Endothelial cell of umbilical vein (primary cell): ENCODE data around the gene GIGYF2. TPM values are rescaled to one million over a fixed set of nuclear protein-coding genes. Genes with fewer than 3 reads are reported as not detected.
A peak's percentile ranks its signal among the peaks of the same experiment; 100 is the strongest.

Experiments
- BruUV-seq: library from RNA; stranded (reverse); fragments of 400-500 nt; replicated peaks from 2 replicates; lab custom pipeline; 2021; lab: Mats Ljungman, UMichigan
- CTCF ChIA-PET: fragments of 300-600, 350-600 bp; sonication (Branson Sonifier 250); formaldehyde crosslinking; loops from one replicate; lab custom pipeline; 2021; ENCODE audit warnings: antibody characterized with exemption, inconsistent platforms; lab: Charles Lee
- POLR2A ChIA-PET: fragments of 300-600, 350-600 bp; sonication (Branson Sonifier 250); formaldehyde crosslinking; loops from one replicate; lab custom pipeline; 2021; ENCODE audit warnings: antibody characterized with exemption, inconsistent platforms; lab: Charles Lee
- DNase-seq: peaks from one replicate; pipeline ENCODE4 v3.0.0-alpha.2; 2011; ENCODE audit warnings: low read depth, low spot score
- FAIRE-seq: peaks from 2 replicates; lab custom pipeline; 2011; peaks lifted over from hg19 to GRCh38; lab: Jason Lieb, UNC
- H2AFZ ChIP-seq: 2 replicates; pipeline ENCODE4 v1.6.0; 2012; ENCODE audit warnings: low read depth, low read length, control low read depth, inconsistent platforms
- H3K27ac ChIP-seq: 2 replicates; pipeline ENCODE4 v1.5.1; 2011; ENCODE audit warnings: low read depth, mild to moderate bottlenecking, control low read depth, low read length, moderate library complexity; ENCODE audit not compliant: insufficient read depth
- H3K27me3 ChIP-seq, 2 experiments: 2 replicates each; pipeline versions ENCODE4 v1.6.0 to v1.6.1; 2011; ENCODE audit warnings: low read length in 2 of 2, mixed read lengths in 1 of 2; ENCODE audit not compliant: control insufficient read depth in 2 of 2, insufficient read depth in 2 of 2
- H3K36me3 ChIP-seq, 2 experiments: 2 replicates in 1 of 2; 3 replicates in 1 of 2; pipeline ENCODE4 v1.5.1; 2011; ENCODE audit warnings: low read length in 2 of 2, mild to moderate bottlenecking in 1 of 2, moderate library complexity in 1 of 2; ENCODE audit not compliant: control insufficient read depth in 2 of 2, insufficient read depth in 2 of 2; ENCODE audit errors: extremely low read depth in 1 of 2
- H3K4me1 ChIP-seq: 3 replicates; pipeline ENCODE4 v1.5.1; 2011; ENCODE audit warnings: mild to moderate bottlenecking, low read length; ENCODE audit not compliant: control insufficient read depth, insufficient read depth; ENCODE audit errors: extremely low read depth
- H3K4me2 ChIP-seq: 2 replicates; pipeline ENCODE4 v1.6.1; 2011; ENCODE audit warnings: low read length, control low read depth, mixed read lengths; ENCODE audit not compliant: insufficient read depth
- H3K4me3 ChIP-seq, 3 experiments: fragments of 200-600 bp in 1 of 3; sonication (generic), shearing (Covaris generic) in 1 of 3; replicated peaks in 1 of 3; 2 replicates each; pipeline ENCODE4 v1.5.1; 2011 to 2016; ENCODE audit warnings: control low read depth in 3 of 3, low read length in 3 of 3, mild to moderate bottlenecking in 2 of 3, inconsistent platforms in 1 of 3, low read depth in 1 of 3, moderate library complexity in 1 of 3; ENCODE audit not compliant: insufficient read depth in 1 of 3
- H3K79me2 ChIP-seq: 2 replicates; pipeline ENCODE4 v1.6.0; 2012; ENCODE audit warnings: low read length, inconsistent platforms; ENCODE audit not compliant: control insufficient read depth, insufficient read depth
- H3K9ac ChIP-seq: replicated peaks from 2 replicates; pipeline ENCODE3; 2011; ENCODE audit warnings: low read length, control low read depth; ENCODE audit not compliant: insufficient read depth; ENCODE audit errors: extremely low read depth
- H3K9me1 ChIP-seq: replicated peaks from 3 replicates; pipeline ENCODE4 v1.6.0; 2011; ENCODE audit warnings: mild to moderate bottlenecking, low read length; ENCODE audit not compliant: control insufficient read depth, insufficient read depth; ENCODE audit errors: extremely low read depth
- H3K9me3 ChIP-seq: replicated peaks from 2 replicates; pipeline ENCODE4 v1.5.1; 2012; ENCODE audit warnings: low read length, inconsistent platforms; ENCODE audit not compliant: control insufficient read depth, insufficient read depth
- H4K20me1 ChIP-seq: replicated peaks from 2 replicates; pipeline ENCODE3; 2011; ENCODE audit warnings: mild to moderate bottlenecking, low read length; ENCODE audit not compliant: control insufficient read depth, insufficient read depth; ENCODE audit errors: extremely low read depth
- EZH2 ChIP-seq: IDR thresholded peaks from 2 replicates; pipeline ENCODE4 v1.6.1; 2012; ENCODE audit warnings: borderline replicate concordance, low read depth, mild to moderate bottlenecking, moderate library complexity, low read length, inconsistent platforms; ENCODE audit not compliant: severe bottlenecking
- FOS ChIP-seq: IDR thresholded peaks from 2 replicates; pipeline ENCODE4 v1.6.1; 2011; ENCODE audit warnings: mild to moderate bottlenecking, low read length, moderate library complexity, borderline replicate concordance; ENCODE audit not compliant: insufficient read depth
- GATA2 ChIP-seq: IDR thresholded peaks from 2 replicates; pipeline ENCODE4 v1.7.0; 2011; ENCODE audit warnings: low read depth, mild to moderate bottlenecking, moderate library complexity, mixed read lengths, low read length; ENCODE audit not compliant: insufficient read length, insufficient read depth
- JUN ChIP-seq: IDR thresholded peaks from 2 replicates; pipeline ENCODE4 v1.6.1; 2011; ENCODE audit warnings: borderline replicate concordance, low read depth; ENCODE audit not compliant: insufficient read length, insufficient read depth
- POLR2A ChIP-seq: IDR thresholded peaks from 2 replicates; pipeline ENCODE4 v1.6.1; 2012; ENCODE audit warnings: low read depth, mild to moderate bottlenecking, control low read depth, low read length
- POLR2AphosphoS5 ChIP-seq: IDR thresholded peaks from 2 replicates; pipeline ENCODE4 v1.6.1; 2012; ENCODE audit warnings: low read depth, mild to moderate bottlenecking, control low read depth, low read length, moderate library complexity; ENCODE audit not compliant: insufficient read depth
- dilution Hi-C: fragments of 300-500 bp; cut with MboI; formaldehyde crosslinking; loops from one replicate; pipeline ENCODE4 v1.15.0; 2019; ENCODE audit warnings: low sequenced_read_pairs; ENCODE audit not compliant: extremely low pct_ligation_motif_present
- intact Hi-C: fragments of 100-400 bp; cut with micrococcal nuclease; formaldehyde crosslinking; loops from one replicate; pipeline ENCODE4 v1.10.0; 2022
- polyA plus RNA-seq, 4 experiments: library from polyadenylated mRNA; depleted of rRNA in 3 of 4; stranded (reverse) in 3 of 4; unstranded in 1 of 4; fragments of >200 nt; gene quantifications; 2 replicates each; pipeline versions ENCODE4 v1.2.1 to v1.2.3, GENCODE V29; 2011 to 2012; ENCODE audit warnings: missing spikeins in 1 of 4
- total RNA-seq: library from RNA; stranded (reverse); gene quantifications from 2 replicates; pipeline ENCODE4 v1.2.3, GENCODE V29; 2021
- TF ChIP-seq, protein P1 (sequence below): IDR thresholded peaks from 2 replicates; pipeline ENCODE4 v1.6.1; 2011; ENCODE audit not compliant: insufficient read depth, insufficient read length
- TF ChIP-seq, protein P2 (sequence below), 2 donors: IDR thresholded peaks; 1 replicate in 1 of 2; 2 replicates in 1 of 2; pipeline ENCODE4 v1.5.1; 2011; ENCODE audit warnings: low read length in 2 of 2, mild to moderate bottlenecking in 2 of 2, moderate library complexity in 2 of 2, control low read depth in 1 of 2, inconsistent platforms in 1 of 2, low read depth in 1 of 2; ENCODE audit not compliant: insufficient read depth in 1 of 2; ENCODE audit errors: extremely low read depth in 1 of 2

GIGYF2 gene
- total and polyA plus RNA-seq, 2 donors (not counting 3 experiments of a cell fraction or from before 2014, with no cell fraction given), result 22.9 to 56.4 TPM

DNA sequence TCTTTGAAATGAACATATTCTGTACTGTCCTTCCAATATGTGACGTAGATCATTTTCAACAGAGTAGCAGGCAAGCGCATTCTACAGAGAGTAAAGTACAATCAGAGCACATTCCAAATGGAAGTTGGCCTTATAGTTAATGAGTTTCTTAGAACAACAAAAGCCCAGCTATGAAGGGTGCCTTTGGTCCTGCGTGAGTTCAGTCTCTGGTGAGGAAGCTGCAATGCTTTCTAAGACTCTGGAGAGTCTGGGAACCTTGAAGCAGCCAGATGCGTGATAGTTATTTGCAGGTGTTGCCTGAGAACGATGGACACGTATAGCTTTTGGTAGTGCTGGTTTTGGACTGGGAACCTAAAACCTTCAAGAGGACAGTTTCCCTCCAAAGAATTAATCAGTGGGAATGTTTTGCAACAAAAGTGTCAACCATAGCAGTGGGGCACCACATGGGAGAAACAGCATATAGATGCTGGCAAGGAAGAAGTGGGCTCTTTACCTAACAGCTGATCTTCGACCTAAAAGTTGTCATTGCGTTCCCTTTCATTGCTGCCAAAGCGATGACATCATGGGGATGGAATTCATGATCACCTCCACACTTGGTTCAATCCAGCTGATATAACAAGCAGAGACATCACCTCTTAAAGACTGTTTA is 163.6 kb downstream of the GIGYF2 start:
- no TSS peak for BruUV-seq
- Histone ChIP-seq H3K9me3 (no peaks in the 10 kb centered on the region), H4K20me1 (no peaks in the 10 kb centered on the region), H3K9ac (no peak overlapping the region), H3K4me2 (no peak overlapping the region), H3K27me3 (no peaks in the 10 kb centered on the region), H3K9me1 (no peaks in the 10 kb centered on the region), H3K4me3 (no peak overlapping the region), H3K36me3 (peaks cover 3 to 20% of the 10 kb centered on the region in 2 experiments), H3K4me1 (no peaks in the 10 kb centered on the region), H3K27ac (no peak overlapping the region), H2AFZ (no peak overlapping the region), H3K79me2 (no peaks in the 10 kb centered on the region)
- CTCF ChIA-PET, result interaction anchor here (2.2 kb wide), 1 partner anchor 168 kb away, joined by 11 read pairs; no protein-coding TSS in a partner anchor
- DNase-seq, result no peak
- FAIRE-seq, result peak; percentile 31
- dilution Hi-C loops, result no loop called here
- TF ChIP-seq JUN (peak; percentile 12), EZH2 (no peak), POLR2A (no peak)
- TF ChIP-seq, protein P1, sequence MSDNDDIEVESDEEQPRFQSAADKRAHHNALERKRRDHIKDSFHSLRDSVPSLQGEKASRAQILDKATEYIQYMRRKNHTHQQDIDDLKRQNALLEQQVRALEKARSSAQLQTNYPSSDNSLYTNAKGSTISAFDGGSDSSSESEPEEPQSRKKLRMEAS, result no peak
- intact Hi-C loops, result no loop called here
- POLR2A ChIA-PET, result no interaction called here

DNA sequence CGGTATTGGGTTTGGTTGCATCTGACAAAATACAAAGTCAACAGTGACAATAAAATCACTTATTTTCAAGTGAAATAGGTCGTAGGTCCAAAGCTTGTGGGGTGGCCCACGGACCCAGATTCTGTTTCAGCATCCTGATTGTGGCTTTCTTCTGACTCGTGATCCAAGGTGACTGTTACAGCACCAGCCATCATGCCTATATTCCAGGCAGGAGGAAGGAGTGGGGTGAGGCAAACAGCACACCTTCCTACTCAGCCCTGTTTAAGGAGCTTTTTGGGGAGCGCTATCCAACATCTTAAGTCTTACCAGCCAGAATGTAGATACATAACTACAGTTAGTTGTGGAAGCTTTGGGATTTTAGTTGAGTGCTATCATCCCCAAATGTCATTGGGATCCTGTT is 164.2 kb downstream of the GIGYF2 start:
- Histone ChIP-seq H3K9ac (no peak overlapping the region), H4K20me1 (no peaks in the 10 kb centered on the region), H3K9me3 (no peaks in the 10 kb centered on the region), H3K4me1 (no peaks in the 10 kb centered on the region), H3K4me2 (no peak overlapping the region), H2AFZ (no peak overlapping the region), H3K79me2 (no peaks in the 10 kb centered on the region), H3K4me3 (no peak overlapping the region), H3K36me3 (peaks cover 3 to 20% of the 10 kb centered on the region in 2 experiments), H3K9me1 (no peaks in the 10 kb centered on the region), H3K27ac (no peak overlapping the region), H3K27me3 (no peaks in the 10 kb centered on the region)
- DNase-seq, result no peak
- CTCF ChIA-PET, result no interaction called here
- no TSS peak for BruUV-seq
- POLR2A ChIA-PET, result no interaction called here
- dilution Hi-C loops (no loop called here), intact Hi-C loops (no loop called here)
- FAIRE-seq, result no peak
- no peak for TF ChIP-seq JUN
- TF ChIP-seq, protein P2, sequence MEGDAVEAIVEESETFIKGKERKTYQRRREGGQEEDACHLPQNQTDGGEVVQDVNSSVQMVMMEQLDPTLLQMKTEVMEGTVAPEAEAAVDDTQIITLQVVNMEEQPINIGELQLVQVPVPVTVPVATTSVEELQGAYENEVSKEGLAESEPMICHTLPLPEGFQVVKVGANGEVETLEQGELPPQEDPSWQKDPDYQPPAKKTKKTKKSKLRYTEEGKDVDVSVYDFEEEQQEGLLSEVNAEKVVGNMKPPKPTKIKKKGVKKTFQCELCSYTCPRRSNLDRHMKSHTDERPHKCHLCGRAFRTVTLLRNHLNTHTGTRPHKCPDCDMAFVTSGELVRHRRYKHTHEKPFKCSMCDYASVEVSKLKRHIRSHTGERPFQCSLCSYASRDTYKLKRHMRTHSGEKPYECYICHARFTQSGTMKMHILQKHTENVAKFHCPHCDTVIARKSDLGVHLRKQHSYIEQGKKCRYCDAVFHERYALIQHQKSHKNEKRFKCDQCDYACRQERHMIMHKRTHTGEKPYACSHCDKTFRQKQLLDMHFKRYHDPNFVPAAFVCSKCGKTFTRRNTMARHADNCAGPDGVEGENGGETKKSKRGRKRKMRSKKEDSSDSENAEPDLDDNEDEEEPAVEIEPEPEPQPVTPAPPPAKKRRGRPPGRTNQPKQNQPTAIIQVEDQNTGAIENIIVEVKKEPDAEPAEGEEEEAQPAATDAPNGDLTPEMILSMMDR (IDR thresholded peaks at IDR 0.05; ENCODE audit: extremely low read depth in 1 of 2, insufficient read depth in 1 of 2, low read depth in 1 of 2, low read length in 2 of 2), result no peak
- no peak for TF ChIP-seq GATA2
- TF ChIP-seq, protein P1, result no peak
- no peak for TF ChIP-seq EZH2
- TF ChIP-seq POLR2A, result no peak
- no peak for TF ChIP-seq FOS
- TF ChIP-seq POLR2AphosphoS5, result no peak
